CD4-positive, alpha-beta T cell (primary cell): Measurements from ENCODE around the gene UCK1. TPM values are rescaled to one million over a fixed set of nuclear protein-coding genes. Genes with fewer than 3 reads are reported as not detected.

ENCODE experiments used
- ATAC-seq: fragments of 200-7000 bp; cut with Tn5 transposase; one replicate; pipeline ENCODE4 v1.10.0; 2022; ENCODE audit warnings: mild to moderate bottlenecking; ENCODE audit not compliant: poor library complexity
- CTCF ChIA-PET: fragments of 350-600 bp; sonication (Branson Sonifier 250); formaldehyde crosslinking; loops from one replicate; lab custom pipeline; 2021; ENCODE audit warnings: antibody characterized with exemption, inconsistent platforms; lab: Charles Lee
- POLR2A ChIA-PET: fragments of 350-600 bp; sonication (Branson Sonifier 250); formaldehyde crosslinking; loops from one replicate; lab custom pipeline; 2021; ENCODE audit warnings: antibody characterized with exemption, inconsistent platforms; lab: Charles Lee
- DNase-seq, 14 experiments: peaks; one replicate each; pipeline ENCODE4 v3.0.0-alpha.2; 2013 to 2020; ENCODE audit warnings: mixed read lengths in 2 of 14
- H3K27ac ChIP-seq, 2 donors: one replicate each; pipeline versions ENCODE4 v1.5.1 to v1.7.0; 2013; ENCODE audit warnings: low read length in 2 of 2, low read depth in 1 of 2, mild to moderate bottlenecking in 1 of 2
- H3K27me3 ChIP-seq, 2 experiments: 1 replicate in 1 of 2; 2 replicates in 1 of 2; pipeline versions ENCODE4 v1.6.1 to v1.7.0; 2013; ENCODE audit warnings: low read length in 2 of 2, control low read depth in 1 of 2, mild to moderate bottlenecking in 1 of 2, moderate library complexity in 1 of 2; ENCODE audit not compliant: insufficient read depth in 2 of 2, control insufficient read depth in 1 of 2
- H3K36me3 ChIP-seq: one replicate; pipeline ENCODE4 v1.6.1; 2013; ENCODE audit warnings: low read length, control low read depth; ENCODE audit not compliant: insufficient read depth
- H3K4me1 ChIP-seq: one replicate; pipeline ENCODE4 v1.6.1; 2013; ENCODE audit warnings: low read length, control low read depth; ENCODE audit not compliant: insufficient read depth
- H3K4me3 ChIP-seq: one replicate; pipeline ENCODE4 v1.5.1; 2013; ENCODE audit warnings: mild to moderate bottlenecking, low read length, moderate library complexity
- H3K9me3 ChIP-seq, 2 experiments: 1 replicate in 1 of 2; 2 replicates in 1 of 2; pipeline versions ENCODE4 v1.6.1 to v1.7.0; 2013; ENCODE audit warnings: low read length in 2 of 2, mild to moderate bottlenecking in 2 of 2, control low read depth in 1 of 2, moderate library complexity in 1 of 2; ENCODE audit not compliant: control insufficient read depth in 1 of 2, insufficient read depth in 1 of 2
- H3K27ac Mint-ChIP-seq: one replicate; pipeline ENCODE4 v1.8.0; 2020; ENCODE audit warnings: mixed read lengths
- H3K27me3 Mint-ChIP-seq: one replicate; pipeline ENCODE4 v1.8.0; 2021; ENCODE audit warnings: mixed read lengths
- H3K36me3 Mint-ChIP-seq: one replicate; pipeline ENCODE4 v1.8.0; 2021; ENCODE audit warnings: low read depth, mixed read lengths
- H3K4me1 Mint-ChIP-seq: one replicate; pipeline ENCODE4 v1.8.0; 2021; ENCODE audit warnings: low read depth, mixed read lengths
- H3K4me3 Mint-ChIP-seq: one replicate; pipeline ENCODE4 v1.8.0; 2020; ENCODE audit warnings: mild to moderate bottlenecking, mixed read lengths
- H3K9me3 Mint-ChIP-seq: one replicate; pipeline ENCODE4 v1.8.0; 2020; ENCODE audit warnings: mixed read lengths
- CTCF ChIP-seq: fragments of 200-600 bp; IDR thresholded peaks from one replicate; pipeline ENCODE4 v1.8.0; 2022; ENCODE audit warnings: antibody characterized with exemption, mild to moderate bottlenecking
- intact Hi-C, 2 experiments: fragments of 100-400 bp; cut with DNase I in 1 of 2; cut with micrococcal nuclease in 1 of 2; formaldehyde crosslinking; loops; one replicate each; pipeline versions ENCODE4 v1.15.1 to v1.9.0; 2023 to 2025; cut with DNase I, micrococcal nuclease
- total RNA-seq, 174 experiments: library from RNA in 2 of 174; stranded (reverse) in 2 of 174; gene quantifications; one replicate each; pipeline ENCODE4 v1.2.3 and lab custom pipeline; 2021 to 2026

The UCK1 gene
- total RNA-seq, 2 experiments from 2014 or later: 22.1 to 22.5 TPM

- TF ChIP-seq CTCF: no peak
- H3K27ac Mint-ChIP-seq: peak overlapping the region; percentile 90
- no peaks in the 10 kb centered on the region for H3K27me3 Mint-ChIP-seq
- ATAC-seq (peak; percentile 47), DNase-seq (peak in 13 of 14 experiments; percentile 30 to 84 (median 48))
- Histone ChIP-seq H3K9me3 (no peaks in the 10 kb centered on the region), H3K27me3 (no peaks in the 10 kb centered on the region), H3K4me3 (peak overlapping the region; percentile 19), H3K36me3 (peaks cover 30% of the 10 kb centered on the region), H3K4me1 (peaks cover 71% of the 10 kb centered on the region), H3K27ac (peak overlapping the region; percentile 76 to 87)
- no peaks in the 10 kb centered on the region for H3K9me3 Mint-ChIP-seq
- ChIA-PET POLR2A (interaction anchor here (0.7 to 1.9 kb wide), 24 partner anchors 11 to 740 kb away, joined by 3 to 12 read pairs (median 5); partner anchors contain the start of genes FAM78A, NUP214, RAPGEF1 and UCK1), CTCF (interaction anchor here (1.2 to 1.3 kb wide), 2 partner anchors 93 to 151 kb away, joined by 3 read pairs; no protein-coding TSS in a partner anchor)
- intact Hi-C loops: loop anchor here in 1 of 2 experiments (5.0 kb wide), 2 partner anchors 36 to 246 kb away; no protein-coding TSS in a partner anchor
- peaks cover 62% of the 10 kb centered on the region for H3K36me3 Mint-ChIP-seq
- peaks cover 72% of the 10 kb centered on the region for H3K4me1 Mint-ChIP-seq
- H3K4me3 Mint-ChIP-seq: peak overlapping the region; percentile 85
These were observed 30.0 kb downstream of the UCK1 start for GRCh38 chr9:131500939-131501541.

GRCh38 chr9:131500377-131500776 lies 30.7 kb downstream of the UCK1 start:
- intact Hi-C loops: loop anchor here in 1 of 2 experiments (5.0 kb wide), 2 partner anchors 37 to 247 kb away; no protein-coding TSS in a partner anchor
- DNase-seq (peak; percentile 42 to 95 (median 68)), ATAC-seq (peak; percentile 67)
- no peak for TF ChIP-seq CTCF
- Histone ChIP-seq H3K36me3 (peaks cover 37% of the 10 kb centered on the region), H3K4me3 (peak overlapping the region; percentile 19), H3K4me1 (peaks cover 71% of the 10 kb centered on the region), H3K9me3 (no peaks in the 10 kb centered on the region), H3K27ac (peak overlapping the region; percentile 76 to 87), H3K27me3 (no peaks in the 10 kb centered on the region)
- ChIA-PET CTCF (interaction anchor here (1.2 to 1.3 kb wide), 2 partner anchors 93 to 150 kb away, joined by 3 read pairs; no protein-coding TSS in a partner anchor), POLR2A (interaction anchor here (0.7 to 1.9 kb wide), 24 partner anchors 10 to 741 kb away, joined by 3 to 12 read pairs (median 5); partner anchors contain the start of genes FAM78A, NUP214, RAPGEF1 and UCK1)
- H3K4me3 Mint-ChIP-seq: peak overlapping the region; percentile 85
- peaks cover 72% of the 10 kb centered on the region for H3K4me1 Mint-ChIP-seq
- H3K9me3 Mint-ChIP-seq: no peaks in the 10 kb centered on the region
- peak overlapping the region; percentile 90 for H3K27ac Mint-ChIP-seq
- peaks cover 66% of the 10 kb centered on the region for H3K36me3 Mint-ChIP-seq
- no peaks in the 10 kb centered on the region for H3K27me3 Mint-ChIP-seq

- no peak for TF ChIP-seq CTCF
- Mint-ChIP-seq H3K27me3 (no peaks in the 10 kb centered on the region), H3K27ac (peak overlapping the region; percentile 90), H3K36me3 (peaks cover 71% of the 10 kb centered on the region), H3K4me3 (peak overlapping the region; percentile 77), H3K4me1 (peaks cover 64% of the 10 kb centered on the region), H3K9me3 (no peaks in the 10 kb centered on the region)
- Histone ChIP-seq H3K9me3 (no peaks in the 10 kb centered on the region), H3K27ac (peak overlapping the region; percentile 76 to 87), H3K36me3 (peaks cover 47% of the 10 kb centered on the region), H3K4me1 (peaks cover 65% of the 10 kb centered on the region), H3K27me3 (no peaks in the 10 kb centered on the region), H3K4me3 (no peak overlapping the region)
- intact Hi-C loops: loop anchor here in 1 of 2 experiments (2.0 to 5.0 kb wide), 2 partner anchors 21 to 102 kb away; no protein-coding TSS in a partner anchor
- ChIA-PET CTCF (interaction anchor here (1.3 kb wide), 1 partner anchor 92 kb away, joined by 3 read pairs; no protein-coding TSS in a partner anchor), POLR2A (interaction anchor here (1.1 to 1.9 kb wide), 9 partner anchors 14 to 243 kb away, joined by 3 to 12 read pairs (median 5); no protein-coding TSS in a partner anchor)
- DNase-seq (no peak), ATAC-seq (no peak)
These were observed 31.8 kb downstream of the UCK1 start for GRCh38 chr9:131499254-131499767.
